GM23338 (cell line): Measurements from ENCODE around the gene LMF2. TPM values are rescaled to one million over a fixed set of nuclear protein-coding genes. Genes with fewer than 3 reads are reported as not detected.

Experiments
- ATAC-seq: fragments of 200-7000 bp; cut with Tn5 transposase; 3 replicates; pipeline ENCODE4 v1.9.1; 2020
- DNase-seq: peaks from one replicate; pipeline ENCODE4 v3.0.0-alpha.2; 2015; ENCODE audit warnings: low spot score
- H2AFZ ChIP-seq: fragments of 200-600 bp; sonication (generic); 2 replicates; pipeline ENCODE4 v1.8.0; 2016; ENCODE audit warnings: antibody characterized with exemption, mild to moderate bottlenecking, moderate library complexity
- H3F3A ChIP-seq: fragments of 200-600 bp; sonication (generic); replicated peaks from 2 replicates; pipeline ENCODE4 v1.8.0; 2017; ENCODE audit warnings: antibody characterized with exemption, mixed run types, low read depth
- H3K27ac ChIP-seq: fragments of 200-600 bp; sonication (generic); 2 replicates; pipeline ENCODE4 v1.6.1; 2016; ENCODE audit warnings: low read depth
- H3K27me3 ChIP-seq: fragments of 200-600 bp; sonication (generic); 2 replicates; pipeline ENCODE4 v1.8.0; 2016; ENCODE audit warnings: mild to moderate bottlenecking, mixed run types, moderate library complexity; ENCODE audit not compliant: insufficient read depth
- H3K36me3 ChIP-seq: fragments of 200-600 bp; sonication (generic); 2 replicates; pipeline ENCODE4 v1.8.0; 2016; ENCODE audit warnings: mild to moderate bottlenecking; ENCODE audit not compliant: insufficient read depth
- H3K4me1 ChIP-seq: fragments of 200-600 bp; sonication (generic); 2 replicates; pipeline ENCODE4 v1.8.0; 2016; ENCODE audit warnings: mild to moderate bottlenecking, moderate library complexity; ENCODE audit not compliant: insufficient read depth
- H3K4me2 ChIP-seq: fragments of 200-600 bp; sonication (generic); 2 replicates; pipeline ENCODE4 v1.7.1; 2017; ENCODE audit warnings: mixed run types
- H3K4me3 ChIP-seq: fragments of 200-600 bp; sonication (generic); 2 replicates; pipeline ENCODE4 v1.6.1; 2016; ENCODE audit warnings: mixed run types
- H3K79me2 ChIP-seq: fragments of 200-600 bp; sonication (generic); replicated peaks from 2 replicates; pipeline ENCODE4 v1.8.0; 2017; ENCODE audit warnings: mild to moderate bottlenecking; ENCODE audit not compliant: insufficient read depth
- H3K9me2 ChIP-seq: fragments of 200-600 bp; sonication (generic); 2 replicates; pipeline ENCODE4 v1.8.0; 2017; ENCODE audit not compliant: insufficient read depth
- H4K20me1 ChIP-seq: fragments of 200-600 bp; sonication (generic); replicated peaks from 2 replicates; pipeline ENCODE4 v1.8.0; 2017; ENCODE audit warnings: mild to moderate bottlenecking; ENCODE audit not compliant: insufficient read depth
- H3K27ac Mint-ChIP-seq: 2 replicates; pipeline ENCODE4 v1.8.0; 2020; ENCODE audit warnings: inconsistent platforms, mild to moderate bottlenecking, moderate library complexity, mixed read lengths
- H3K27me3 Mint-ChIP-seq: 3 replicates; pipeline ENCODE4 v1.8.0; 2022; ENCODE audit warnings: low read depth, mild to moderate bottlenecking, moderate library complexity, mixed read lengths, inconsistent platforms; ENCODE audit not compliant: insufficient read depth, poor library complexity
- H3K36me3 Mint-ChIP-seq: 3 replicates; pipeline ENCODE4 v1.8.0; 2021; ENCODE audit warnings: low read depth, mild to moderate bottlenecking, inconsistent platforms, moderate library complexity, mixed read lengths
- H3K4me1 Mint-ChIP-seq: 3 replicates; pipeline ENCODE4 v1.8.0; 2020; ENCODE audit warnings: mild to moderate bottlenecking, inconsistent platforms, mixed read lengths
- H3K4me3 Mint-ChIP-seq: 3 replicates; pipeline ENCODE4 v1.8.0; 2021; ENCODE audit warnings: moderate library complexity, mild to moderate bottlenecking, inconsistent platforms, mixed read lengths
- H3K9me3 Mint-ChIP-seq: 3 replicates; pipeline ENCODE4 v1.8.0; 2020; ENCODE audit warnings: moderate library complexity, mild to moderate bottlenecking, inconsistent platforms, mixed read lengths
- CREB1 ChIP-seq: fragments of 250-450 bp; sonication (Bioruptor Pico); IDR thresholded peaks from 2 replicates; pipeline ENCODE4 v1.5.0; 2020; ENCODE audit warnings: low read depth, mild to moderate bottlenecking, moderate library complexity
- EZH2 ChIP-seq: fragments of 200-600 bp; sonication (generic); IDR thresholded peaks from one replicate; pipeline ENCODE4 v1.8.0; 2017; ENCODE audit warnings: antibody characterized with exemption, mild to moderate bottlenecking, low read depth; ENCODE audit not compliant: unreplicated experiment
- NANOG ChIP-seq: IDR thresholded peaks from 2 replicates; pipeline ENCODE4 v1.6.1; 2016; ENCODE audit warnings: antibody characterized with exemption, borderline replicate concordance
- POLR2AphosphoS5 ChIP-seq: IDR thresholded peaks from 2 replicates; pipeline ENCODE4 v1.6.1; 2016; ENCODE audit warnings: antibody characterized with exemption, low read depth
- STAT1 ChIP-seq: IDR thresholded peaks from one replicate; pipeline ENCODE4 v1.6.1; 2016; ENCODE audit warnings: antibody characterized with exemption; ENCODE audit not compliant: unreplicated experiment
- ZNF114 ChIP-seq: fragments of 250-450 bp; sonication (Bioruptor Pico); IDR thresholded peaks from 2 replicates; pipeline ENCODE4 v1.5.0; 2020; ENCODE audit warnings: mild to moderate bottlenecking, moderate library complexity
- polyA plus RNA-seq: library from polyadenylated mRNA; unstranded; fragments of >200 nt; fragmentation: Nextera tagmentation; extraction: Ambion mirVana; gene quantifications from 2 replicates; pipeline ENCODE4 v1.2.1, GENCODE V29; 2016
- total RNA-seq: library from RNA; depleted of rRNA; stranded (reverse); fragments of >200 nt; shearing (Covaris generic); gene quantifications from 2 replicates; pipeline ENCODE4 v1.2.3, GENCODE V29; 2014
- TF ChIP-seq, protein P1 (sequence below): fragments of 250-450 bp; sonication (Bioruptor Pico); IDR thresholded peaks from 2 replicates; pipeline ENCODE4 v1.5.0; 2020; ENCODE audit warnings: mild to moderate bottlenecking, moderate library complexity
- TF ChIP-seq, protein P2 (sequence below): IDR thresholded peaks from 2 replicates; pipeline ENCODE4 v1.6.1; 2016; ENCODE audit warnings: antibody characterized with exemption
- TF ChIP-seq, protein P3 (sequence below): IDR thresholded peaks from one replicate; pipeline ENCODE4 v1.6.1; 2018; ENCODE audit warnings: antibody characterized with exemption; ENCODE audit not compliant: unreplicated experiment

Gene LMF2
- total and polyA plus RNA-seq, 2 experiments from 2014 or later = 15.6 to 36.3 TPM

DNA sequence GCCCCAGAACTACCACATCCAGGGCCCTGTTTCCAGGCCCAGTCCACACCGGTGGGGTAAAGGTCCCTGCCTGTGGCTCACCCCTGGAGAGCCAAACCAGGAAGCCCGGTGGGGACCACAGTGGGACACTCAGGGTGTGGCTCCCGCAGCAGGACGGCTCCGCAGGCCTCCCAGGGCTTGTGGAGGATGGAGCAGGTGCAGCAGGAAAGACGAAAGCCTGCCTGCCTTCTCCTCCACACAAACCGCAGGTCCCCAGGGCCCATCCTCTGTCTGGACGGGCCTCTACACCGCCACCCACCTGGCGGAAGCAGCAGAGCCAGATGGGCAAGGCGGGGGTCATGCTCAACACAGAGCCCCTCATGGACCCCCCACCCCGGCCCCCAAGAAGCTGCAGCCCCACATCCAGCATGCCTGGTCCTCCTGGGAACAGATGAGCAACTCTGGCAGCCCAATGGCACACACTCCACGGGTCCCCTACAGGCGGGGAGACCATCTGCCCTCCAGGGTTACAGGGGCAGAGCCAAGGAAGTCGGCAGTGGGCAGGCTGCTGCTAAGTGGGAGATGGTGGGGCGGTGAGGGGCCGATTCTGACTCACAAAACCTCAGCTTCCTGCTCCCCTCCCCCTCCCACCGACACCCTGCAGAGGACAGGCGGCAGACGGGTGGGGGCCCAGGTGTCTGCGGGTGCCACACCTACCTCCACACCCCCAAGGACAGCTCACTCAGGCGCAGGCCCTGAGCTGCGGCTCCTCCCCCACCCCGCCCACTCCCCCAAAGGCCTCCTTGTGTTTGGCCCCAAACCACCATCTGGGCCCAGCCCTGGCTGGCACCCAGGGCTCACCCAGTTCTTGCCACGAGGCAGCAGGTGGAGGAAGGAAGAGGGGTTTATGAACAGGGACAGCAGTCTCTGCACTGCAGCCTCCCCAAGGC, 37.9 kb downstream of the LMF2 start:
- peaks cover 61% of the 10 kb centered on the region for H3K79me2 ChIP-seq
- peak overlapping the region; percentile 60; the same call in 1 of the 2 replicates for H3K4me2 ChIP-seq
- H3F3A ChIP-seq = no peaks in the 10 kb centered on the region
- no peaks in the 10 kb centered on the region for H3K36me3 ChIP-seq
- DNase-seq (peak; percentile 56), ATAC-seq (peak; percentile 67)
- Mint-ChIP-seq H3K27me3 (peaks cover 18% of the 10 kb centered on the region), H3K27ac (0 out of 2 replicates have a peak overlapping the region, but pooled peaks have one; percentile 24), H3K36me3 (peaks cover 13% of the 10 kb centered on the region), H3K4me1 (peaks cover 33% of the 10 kb centered on the region), H3K4me3 (no peak overlapping the region), H3K9me3 (no peaks in the 10 kb centered on the region)
- H3K9me2 ChIP-seq = no peaks in the 10 kb centered on the region
- peaks cover 14% of the 10 kb centered on the region; the same call in 1 of the 2 replicates for H3K4me1 ChIP-seq
- no peak overlapping the region for H3K27ac ChIP-seq
- no peaks in the 10 kb centered on the region for H3K27me3 ChIP-seq
- no peak for TF ChIP-seq ZNF114 (CRISPR knock-in tag)
- TF ChIP-seq CREB1 (CRISPR knock-in tag) = no peak
- peaks cover 40% of the 10 kb centered on the region for H4K20me1 ChIP-seq
- no peak overlapping the region for H2AFZ ChIP-seq
- H3K4me3 ChIP-seq = no peak overlapping the region; the same call in 1 of the 2 replicates

DNA sequence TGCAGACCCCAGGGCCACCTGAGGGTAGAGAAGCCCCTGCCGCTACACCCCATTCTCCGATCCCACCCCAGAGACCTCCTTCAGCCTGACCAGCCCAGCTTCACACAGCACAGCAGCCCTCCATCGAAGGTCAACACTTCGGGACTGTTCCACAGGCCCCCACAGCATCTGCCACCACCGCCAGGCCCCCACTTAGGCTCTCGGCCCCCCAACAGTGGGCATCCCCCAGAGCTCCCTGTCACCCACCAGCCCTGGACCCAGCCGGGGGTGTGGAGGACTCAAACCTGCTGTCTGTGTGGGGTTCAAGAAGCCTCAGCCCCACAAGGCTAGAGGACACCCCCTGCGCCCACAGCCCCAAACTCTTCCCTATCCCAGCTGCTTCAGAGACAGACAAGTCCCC, 38.9 kb downstream of the LMF2 start:
- no peak overlapping the region for H3K27ac ChIP-seq
- H3K9me3 Mint-ChIP-seq = no peaks in the 10 kb centered on the region
- H3K27me3 Mint-ChIP-seq = peaks cover 16% of the 10 kb centered on the region
- no peaks in the 10 kb centered on the region for H3K36me3 ChIP-seq
- peaks cover 55% of the 10 kb centered on the region for H3K79me2 ChIP-seq
- peaks cover 13% of the 10 kb centered on the region; the same call in 1 of the 2 replicates for H3K4me1 ChIP-seq
- H3F3A ChIP-seq = no peaks in the 10 kb centered on the region
- peaks cover 17% of the 10 kb centered on the region for H3K36me3 Mint-ChIP-seq
- no peak overlapping the region for H3K27ac Mint-ChIP-seq
- no peaks in the 10 kb centered on the region for H3K9me2 ChIP-seq
- peaks cover 39% of the 10 kb centered on the region for H4K20me1 ChIP-seq
- H3K4me3 Mint-ChIP-seq = no peak overlapping the region
- H3K4me2 ChIP-seq = no peak overlapping the region
- ATAC-seq = no peak
- H3K4me3 ChIP-seq = no peak overlapping the region
- no peaks in the 10 kb centered on the region for H3K27me3 ChIP-seq
- H3K4me1 Mint-ChIP-seq = peaks cover 27% of the 10 kb centered on the region
- H2AFZ ChIP-seq = no peak overlapping the region
- no peak for DNase-seq
- TF ChIP-seq, protein P1, sequence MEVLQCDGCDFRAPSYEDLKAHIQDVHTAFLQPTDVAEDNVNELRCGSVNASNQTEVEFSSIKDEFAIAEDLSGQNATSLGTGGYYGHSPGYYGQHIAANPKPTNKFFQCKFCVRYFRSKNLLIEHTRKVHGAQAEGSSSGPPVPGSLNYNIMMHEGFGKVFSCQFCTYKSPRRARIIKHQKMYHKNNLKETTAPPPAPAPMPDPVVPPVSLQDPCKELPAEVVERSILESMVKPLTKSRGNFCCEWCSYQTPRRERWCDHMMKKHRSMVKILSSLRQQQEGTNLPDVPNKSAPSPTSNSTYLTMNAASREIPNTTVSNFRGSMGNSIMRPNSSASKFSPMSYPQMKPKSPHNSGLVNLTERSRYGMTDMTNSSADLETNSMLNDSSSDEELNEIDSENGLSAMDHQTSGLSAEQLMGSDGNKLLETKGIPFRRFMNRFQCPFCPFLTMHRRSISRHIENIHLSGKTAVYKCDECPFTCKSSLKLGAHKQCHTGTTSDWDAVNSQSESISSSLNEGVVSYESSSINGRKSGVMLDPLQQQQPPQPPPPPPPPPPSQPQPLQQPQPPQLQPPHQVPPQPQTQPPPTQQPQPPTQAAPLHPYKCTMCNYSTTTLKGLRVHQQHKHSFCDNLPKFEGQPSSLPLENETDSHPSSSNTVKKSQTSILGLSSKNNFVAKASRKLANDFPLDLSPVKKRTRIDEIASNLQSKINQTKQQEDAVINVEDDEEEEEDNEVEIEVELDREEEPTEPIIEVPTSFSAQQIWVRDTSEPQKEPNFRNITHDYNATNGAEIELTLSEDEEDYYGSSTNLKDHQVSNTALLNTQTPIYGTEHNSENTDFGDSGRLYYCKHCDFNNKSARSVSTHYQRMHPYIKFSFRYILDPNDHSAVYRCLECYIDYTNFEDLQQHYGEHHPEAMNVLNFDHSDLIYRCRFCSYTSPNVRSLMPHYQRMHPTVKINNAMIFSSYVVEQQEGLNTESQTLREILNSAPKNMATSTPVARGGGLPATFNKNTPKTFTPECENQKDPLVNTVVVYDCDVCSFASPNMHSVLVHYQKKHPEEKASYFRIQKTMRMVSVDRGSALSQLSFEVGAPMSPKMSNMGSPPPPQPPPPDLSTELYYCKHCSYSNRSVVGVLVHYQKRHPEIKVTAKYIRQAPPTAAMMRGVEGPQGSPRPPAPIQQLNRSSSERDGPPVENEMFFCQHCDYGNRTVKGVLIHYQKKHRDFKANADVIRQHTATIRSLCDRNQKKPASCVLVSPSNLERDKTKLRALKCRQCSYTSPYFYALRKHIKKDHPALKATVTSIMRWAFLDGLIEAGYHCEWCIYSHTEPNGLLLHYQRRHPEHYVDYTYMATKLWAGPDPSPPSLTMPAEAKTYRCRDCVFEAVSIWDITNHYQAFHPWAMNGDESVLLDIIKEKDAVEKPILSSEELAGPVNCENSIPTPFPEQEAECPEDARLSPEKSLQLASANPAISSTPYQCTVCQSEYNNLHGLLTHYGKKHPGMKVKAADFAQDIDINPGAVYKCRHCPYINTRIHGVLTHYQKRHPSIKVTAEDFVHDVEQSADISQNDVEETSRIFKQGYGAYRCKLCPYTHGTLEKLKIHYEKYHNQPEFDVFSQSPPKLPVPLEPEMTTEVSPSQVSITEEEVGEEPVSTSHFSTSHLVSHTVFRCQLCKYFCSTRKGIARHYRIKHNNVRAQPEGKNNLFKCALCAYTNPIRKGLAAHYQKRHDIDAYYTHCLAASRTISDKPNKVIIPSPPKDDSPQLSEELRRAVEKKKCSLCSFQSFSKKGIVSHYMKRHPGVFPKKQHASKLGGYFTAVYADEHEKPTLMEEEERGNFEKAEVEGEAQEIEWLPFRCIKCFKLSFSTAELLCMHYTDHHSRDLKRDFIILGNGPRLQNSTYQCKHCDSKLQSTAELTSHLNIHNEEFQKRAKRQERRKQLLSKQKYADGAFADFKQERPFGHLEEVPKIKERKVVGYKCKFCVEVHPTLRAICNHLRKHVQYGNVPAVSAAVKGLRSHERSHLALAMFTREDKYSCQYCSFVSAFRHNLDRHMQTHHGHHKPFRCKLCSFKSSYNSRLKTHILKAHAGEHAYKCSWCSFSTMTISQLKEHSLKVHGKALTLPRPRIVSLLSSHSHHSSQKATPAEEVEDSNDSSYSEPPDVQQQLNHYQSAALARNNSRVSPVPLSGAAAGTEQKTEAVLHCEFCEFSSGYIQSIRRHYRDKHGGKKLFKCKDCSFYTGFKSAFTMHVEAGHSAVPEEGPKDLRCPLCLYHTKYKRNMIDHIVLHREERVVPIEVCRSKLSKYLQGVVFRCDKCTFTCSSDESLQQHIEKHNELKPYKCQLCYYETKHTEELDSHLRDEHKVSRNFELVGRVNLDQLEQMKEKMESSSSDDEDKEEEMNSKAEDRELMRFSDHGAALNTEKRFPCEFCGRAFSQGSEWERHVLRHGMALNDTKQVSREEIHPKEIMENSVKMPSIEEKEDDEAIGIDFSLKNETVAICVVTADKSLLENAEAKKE (CRISPR knock-in tag) = no peak
- TF ChIP-seq STAT1 (no peak), POLR2AphosphoS5 (no peak), NANOG (no peak), CREB1 (CRISPR knock-in tag) (no peak), ZNF114 (CRISPR knock-in tag) (no peak), EZH2 (no peak)
- TF ChIP-seq, protein P2, sequence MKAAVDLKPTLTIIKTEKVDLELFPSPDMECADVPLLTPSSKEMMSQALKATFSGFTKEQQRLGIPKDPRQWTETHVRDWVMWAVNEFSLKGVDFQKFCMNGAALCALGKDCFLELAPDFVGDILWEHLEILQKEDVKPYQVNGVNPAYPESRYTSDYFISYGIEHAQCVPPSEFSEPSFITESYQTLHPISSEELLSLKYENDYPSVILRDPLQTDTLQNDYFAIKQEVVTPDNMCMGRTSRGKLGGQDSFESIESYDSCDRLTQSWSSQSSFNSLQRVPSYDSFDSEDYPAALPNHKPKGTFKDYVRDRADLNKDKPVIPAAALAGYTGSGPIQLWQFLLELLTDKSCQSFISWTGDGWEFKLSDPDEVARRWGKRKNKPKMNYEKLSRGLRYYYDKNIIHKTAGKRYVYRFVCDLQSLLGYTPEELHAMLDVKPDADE = no peak
- TF ChIP-seq, protein P3, sequence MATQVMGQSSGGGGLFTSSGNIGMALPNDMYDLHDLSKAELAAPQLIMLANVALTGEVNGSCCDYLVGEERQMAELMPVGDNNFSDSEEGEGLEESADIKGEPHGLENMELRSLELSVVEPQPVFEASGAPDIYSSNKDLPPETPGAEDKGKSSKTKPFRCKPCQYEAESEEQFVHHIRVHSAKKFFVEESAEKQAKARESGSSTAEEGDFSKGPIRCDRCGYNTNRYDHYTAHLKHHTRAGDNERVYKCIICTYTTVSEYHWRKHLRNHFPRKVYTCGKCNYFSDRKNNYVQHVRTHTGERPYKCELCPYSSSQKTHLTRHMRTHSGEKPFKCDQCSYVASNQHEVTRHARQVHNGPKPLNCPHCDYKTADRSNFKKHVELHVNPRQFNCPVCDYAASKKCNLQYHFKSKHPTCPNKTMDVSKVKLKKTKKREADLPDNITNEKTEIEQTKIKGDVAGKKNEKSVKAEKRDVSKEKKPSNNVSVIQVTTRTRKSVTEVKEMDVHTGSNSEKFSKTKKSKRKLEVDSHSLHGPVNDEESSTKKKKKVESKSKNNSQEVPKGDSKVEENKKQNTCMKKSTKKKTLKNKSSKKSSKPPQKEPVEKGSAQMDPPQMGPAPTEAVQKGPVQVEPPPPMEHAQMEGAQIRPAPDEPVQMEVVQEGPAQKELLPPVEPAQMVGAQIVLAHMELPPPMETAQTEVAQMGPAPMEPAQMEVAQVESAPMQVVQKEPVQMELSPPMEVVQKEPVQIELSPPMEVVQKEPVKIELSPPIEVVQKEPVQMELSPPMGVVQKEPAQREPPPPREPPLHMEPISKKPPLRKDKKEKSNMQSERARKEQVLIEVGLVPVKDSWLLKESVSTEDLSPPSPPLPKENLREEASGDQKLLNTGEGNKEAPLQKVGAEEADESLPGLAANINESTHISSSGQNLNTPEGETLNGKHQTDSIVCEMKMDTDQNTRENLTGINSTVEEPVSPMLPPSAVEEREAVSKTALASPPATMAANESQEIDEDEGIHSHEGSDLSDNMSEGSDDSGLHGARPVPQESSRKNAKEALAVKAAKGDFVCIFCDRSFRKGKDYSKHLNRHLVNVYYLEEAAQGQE = no peak
